Measurements from ENCODE around the gene REEP1. TPM values are rescaled to one million over a fixed set of nuclear protein-coding genes. Genes with fewer than 3 reads are reported as not detected.
"Not testable (repeated sequence)": the region's sequence is repeated elsewhere in the genome, so short reads cannot be mapped to it uniquely, and the experiment has no call there.

The REEP1 gene
- total RNA-seq, 1 experiment from 2014 or later = not detected

DNA sequence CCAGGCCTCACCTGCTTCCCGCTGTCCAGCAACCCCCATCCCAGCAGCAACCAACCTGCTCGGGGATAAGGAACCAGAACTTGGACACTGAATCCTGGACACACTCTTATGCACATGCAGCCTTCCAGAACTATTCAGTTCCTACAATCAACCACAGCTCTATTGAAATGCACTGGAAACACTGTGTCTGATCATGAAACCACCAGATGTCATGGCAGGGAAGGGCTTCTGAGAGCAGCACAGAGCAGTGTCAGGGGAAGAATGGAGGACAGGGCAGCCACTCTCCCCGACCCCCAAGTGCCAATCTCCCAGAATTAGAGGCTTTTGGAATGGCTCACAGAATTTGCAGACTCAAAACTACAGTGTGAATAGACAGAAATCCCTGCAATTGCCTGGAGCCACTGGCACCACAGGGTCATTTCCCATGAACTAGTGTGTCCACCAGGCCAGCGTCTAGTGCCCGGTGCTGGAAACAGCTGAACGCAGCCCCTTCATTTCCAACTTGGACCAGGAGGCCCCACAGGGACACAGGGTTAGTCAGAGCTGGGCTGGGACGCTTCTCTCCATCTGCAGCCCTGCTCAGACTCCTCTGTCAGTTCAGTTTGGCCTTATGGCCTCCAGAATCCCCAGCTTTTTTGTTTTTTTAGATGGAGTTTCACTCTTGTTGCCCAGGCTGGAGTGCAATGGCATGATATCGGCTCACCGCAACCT, 112.6 kb downstream of the REEP1 start:
- no peak for DNase-seq (ENCODE audit: low read depth)

DNA sequence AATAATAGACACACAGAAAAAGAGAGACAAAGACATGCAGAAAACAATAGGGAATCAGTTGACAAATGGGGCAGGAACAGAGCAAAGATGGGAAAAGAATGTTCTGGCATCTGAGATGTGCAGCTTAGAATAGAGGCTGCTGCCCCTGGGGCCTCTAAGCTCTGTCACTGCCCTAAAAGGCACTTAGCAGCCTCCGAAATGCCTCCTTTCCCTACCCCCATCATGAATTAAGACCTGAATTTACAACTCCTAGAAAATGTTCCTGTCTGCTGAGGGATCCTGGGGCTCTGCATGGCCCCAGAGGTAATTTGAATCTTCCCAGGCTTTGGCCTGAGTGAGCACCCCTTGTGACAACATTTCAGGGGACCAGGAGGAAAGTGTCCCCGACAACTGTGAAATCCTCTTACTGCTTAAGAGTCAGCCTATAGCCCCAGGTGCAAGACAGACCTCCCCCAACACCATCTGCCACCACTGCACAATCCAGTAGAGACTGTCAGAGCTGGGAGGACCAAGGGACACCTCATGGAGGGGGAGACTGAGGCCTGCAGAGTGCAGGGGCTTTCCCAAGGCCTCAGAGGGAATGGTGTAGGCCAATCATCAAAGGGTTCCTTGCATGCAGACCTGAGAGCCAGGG, 113.4 kb downstream of the REEP1 start:
- no peak for DNase-seq (ENCODE audit: low read depth)

DNA sequence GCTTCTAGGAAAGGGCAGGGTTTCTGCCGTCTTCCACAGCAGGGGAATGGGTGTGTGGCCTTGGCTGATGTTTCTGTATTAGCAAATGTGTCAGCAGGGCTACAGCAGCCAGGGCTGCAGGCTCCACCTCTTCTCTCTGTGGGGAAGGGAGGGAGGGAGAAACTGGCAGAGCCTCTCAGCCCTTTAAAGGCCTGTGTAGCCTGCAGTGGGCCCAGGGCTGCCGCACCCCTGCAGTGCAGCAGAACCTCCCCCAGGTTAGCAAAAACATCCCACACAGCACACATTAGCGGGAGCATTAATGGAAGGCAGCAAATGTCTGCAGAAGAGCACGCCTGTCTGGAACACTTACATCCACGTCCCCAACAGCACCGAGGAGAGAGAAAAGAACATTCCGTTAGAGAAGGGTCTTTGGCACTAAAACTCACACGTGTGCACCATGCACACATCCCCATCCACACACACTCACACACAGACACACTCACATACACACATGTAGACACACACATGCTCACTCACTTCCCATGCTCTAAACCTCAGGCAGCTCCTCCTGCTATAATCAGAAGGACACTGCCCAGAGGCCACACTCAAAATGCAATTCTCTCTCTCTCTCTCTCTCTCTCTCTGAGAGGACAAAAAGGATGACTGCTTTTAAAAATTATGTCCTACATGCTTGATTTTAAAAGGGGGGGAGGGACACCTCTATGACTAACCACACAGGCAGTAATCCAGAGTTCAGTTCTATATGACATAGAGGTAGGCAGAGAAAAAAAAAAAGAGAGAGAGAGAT, 114.1 kb downstream of the REEP1 start:
- DNase-seq (ENCODE audit: low read depth) = peak; percentile 27

DNA sequence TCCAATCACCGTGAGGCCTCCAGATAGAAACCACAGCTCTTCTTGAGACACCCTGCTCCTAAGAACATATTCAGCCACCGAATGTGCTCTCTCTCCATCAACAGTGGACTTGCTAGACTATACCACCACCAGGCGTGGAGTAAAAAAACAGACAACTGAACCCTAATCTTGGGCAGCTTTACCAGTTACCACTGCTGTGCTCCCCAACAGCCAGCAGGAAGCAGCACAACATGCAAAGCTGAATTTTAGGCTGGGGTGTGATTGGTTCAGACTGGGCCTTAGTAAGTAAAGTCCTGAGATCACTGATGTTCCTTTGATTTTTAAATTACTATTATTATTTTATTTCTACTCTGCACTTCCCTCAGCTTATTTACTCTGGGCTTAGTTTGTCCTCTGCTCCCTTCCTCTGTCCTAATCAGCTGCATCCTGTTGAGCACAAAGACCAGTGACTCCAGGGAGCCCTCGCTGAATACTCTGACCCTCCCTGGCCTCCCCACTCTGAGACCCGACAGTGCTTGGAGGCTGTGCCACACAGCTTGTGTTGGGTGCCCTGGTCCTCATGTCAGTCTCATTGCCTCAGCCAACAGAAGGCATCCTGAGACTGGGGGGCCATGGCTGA, 116.3 kb downstream of the REEP1 start:
- DNase-seq (ENCODE audit: low read depth) = peak; percentile 64

DNA sequence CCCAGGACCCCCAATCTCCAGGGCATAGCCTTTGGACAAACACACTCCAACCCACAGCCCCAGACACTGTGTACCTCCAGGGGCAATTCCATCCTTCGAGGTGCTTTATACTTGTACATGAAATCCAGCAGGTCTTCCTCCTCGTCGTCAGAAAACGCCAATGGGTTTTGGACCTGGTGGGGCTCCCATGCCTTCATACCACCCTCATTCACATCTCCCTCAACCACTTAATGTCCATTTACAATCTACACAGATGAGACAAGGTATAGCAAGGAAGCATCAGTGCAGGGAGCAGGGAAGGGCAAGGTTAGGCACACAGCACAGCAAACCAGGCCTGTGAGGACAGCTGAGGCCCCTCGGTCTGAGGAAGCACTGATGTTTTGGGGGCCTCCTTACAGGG, 117.5 kb downstream of the REEP1 start:
- DNase-seq (ENCODE audit: low read depth) = no peak

DNA sequence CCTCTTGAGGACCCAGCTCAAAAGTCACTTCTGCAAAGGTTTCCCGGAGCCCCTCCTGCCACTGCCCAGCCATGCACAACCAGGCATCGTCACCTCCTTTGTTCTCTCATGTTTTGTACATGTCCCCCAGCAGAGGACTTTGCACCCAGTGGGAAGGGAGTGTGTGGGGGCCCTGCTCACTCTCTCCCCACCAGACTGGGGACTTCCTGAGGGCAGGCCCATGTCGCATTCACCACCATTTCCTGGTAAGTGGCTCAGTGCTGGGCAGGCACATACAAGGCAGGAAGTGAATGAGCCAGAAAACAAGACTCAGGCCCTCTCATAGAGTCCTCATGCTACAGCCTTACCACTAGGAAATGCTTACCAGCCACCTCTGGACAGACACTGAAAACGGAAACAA, 119.3 kb downstream of the REEP1 start:
- DNase-seq (ENCODE audit: low read depth) = no peak

DNA sequence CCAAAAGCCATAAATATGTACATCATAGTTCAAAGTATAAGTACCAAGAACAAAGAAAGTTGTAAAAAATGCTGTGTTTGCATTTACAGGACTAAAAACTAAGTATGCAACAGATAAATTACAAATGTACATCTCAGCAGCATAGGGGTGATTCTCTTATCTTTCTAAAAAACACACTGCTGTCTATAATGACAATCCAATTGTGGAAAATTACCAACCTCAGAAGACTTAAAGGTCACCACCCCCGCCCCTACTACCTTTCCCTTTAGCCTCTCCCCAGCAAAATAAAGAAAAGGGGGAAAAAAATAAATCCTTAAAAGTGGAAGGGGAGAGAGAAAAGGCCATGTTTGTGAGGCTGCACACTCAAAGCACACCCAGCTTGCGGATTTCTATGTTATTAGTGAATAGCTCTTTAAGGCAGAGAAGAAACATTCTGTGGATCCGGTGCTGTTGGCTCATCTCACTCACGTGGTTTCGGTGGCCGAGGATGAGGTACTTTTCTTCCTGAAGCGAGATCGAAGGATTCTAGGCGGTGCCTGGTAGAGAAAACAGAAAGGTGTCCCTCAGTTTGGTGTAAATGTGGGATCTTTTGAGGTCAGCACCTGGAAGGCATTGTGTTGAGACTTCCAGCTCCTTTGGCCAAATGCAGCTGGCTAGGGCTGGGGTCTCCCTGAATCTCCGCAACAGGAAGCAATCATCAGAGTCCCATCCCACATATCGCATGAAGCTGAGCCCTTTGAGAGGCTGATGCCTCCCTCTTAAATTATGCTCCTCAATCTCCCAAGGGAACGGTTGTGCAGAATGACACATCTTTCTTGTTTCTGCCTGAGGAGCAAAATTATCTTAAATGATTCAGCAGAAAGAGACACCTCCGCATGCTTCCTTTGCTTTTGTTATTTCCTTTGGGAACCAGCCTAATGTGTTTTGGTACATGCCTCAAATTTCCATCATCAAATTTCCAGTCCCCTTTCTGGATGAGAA, 120.6 kb downstream of the REEP1 start:
- DNase-seq (ENCODE audit: low read depth) = peak; percentile 65

DNA sequence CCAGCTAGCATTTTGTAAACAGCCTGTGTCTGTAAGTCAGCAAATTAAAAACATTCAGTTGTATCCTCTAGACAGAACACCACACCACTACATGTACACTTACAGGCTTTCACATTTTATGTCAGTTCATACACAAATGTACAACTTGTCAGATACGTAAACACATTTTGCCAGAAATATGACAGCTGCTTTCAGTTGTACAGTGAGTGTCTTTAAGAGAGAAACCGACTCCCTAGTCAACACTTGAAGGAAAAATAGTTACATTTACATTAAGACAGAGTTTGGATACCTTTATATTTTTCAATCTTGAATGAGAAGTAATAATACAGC, 123.0 kb downstream of the REEP1 start:
- no peak for DNase-seq (ENCODE audit: low read depth)

DNA sequence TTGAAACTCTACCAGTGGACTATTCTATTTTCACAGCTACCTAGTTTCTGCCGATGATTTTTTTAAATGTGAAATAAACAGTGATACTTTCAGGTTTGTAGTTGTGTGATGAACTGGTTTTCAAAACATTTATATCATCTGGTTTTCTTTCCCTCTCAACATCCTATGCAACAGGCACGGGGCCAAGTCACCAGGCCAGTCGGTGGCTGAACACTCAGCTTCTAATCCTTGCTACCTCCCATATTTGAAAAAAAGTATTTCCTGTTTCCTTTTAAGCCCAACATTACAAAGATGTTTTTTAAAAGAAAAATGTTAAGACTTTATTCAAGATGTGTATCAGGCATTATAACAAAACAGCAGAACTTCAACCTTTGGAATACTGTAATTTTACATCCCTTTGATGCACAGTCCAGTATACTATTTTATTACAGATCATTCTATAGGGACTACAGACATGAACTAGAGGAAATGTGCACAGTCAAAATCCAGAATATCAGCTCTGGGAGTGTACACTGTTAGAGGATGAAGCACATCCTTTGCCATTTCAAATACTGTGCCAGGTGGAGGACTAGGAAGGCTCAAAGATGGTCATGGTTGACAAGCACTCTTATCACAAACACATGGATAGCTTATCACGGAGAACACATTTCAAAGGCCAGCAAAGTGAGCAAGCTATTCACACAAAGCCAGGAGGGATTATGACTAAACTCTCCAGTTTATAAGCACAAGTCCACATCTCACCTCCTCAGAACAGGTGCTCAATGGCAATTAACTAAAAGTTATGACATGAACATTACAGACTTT, 123.5 kb downstream of the REEP1 start:
- DNase-seq (ENCODE audit: low read depth) = no peak

DNA sequence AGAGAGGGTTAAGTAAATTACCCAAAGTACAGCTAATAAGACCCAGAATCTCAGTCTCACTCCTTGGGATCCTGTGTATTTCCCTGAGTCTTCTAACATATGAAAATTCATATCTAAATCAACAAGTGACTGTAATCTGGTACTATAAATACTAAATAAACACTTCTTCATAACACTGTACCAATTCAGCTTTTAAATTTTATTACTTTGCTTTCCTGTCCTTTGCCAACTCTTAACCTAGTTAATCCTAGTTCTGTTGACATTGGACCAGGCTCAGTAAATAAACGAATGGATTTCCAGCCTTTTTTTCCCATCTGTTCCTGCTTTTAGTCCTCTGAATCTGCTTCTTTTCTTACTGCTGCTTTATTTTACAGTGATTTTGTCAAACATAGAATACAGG, 124.4 kb downstream of the REEP1 start:
- DNase-seq (ENCODE audit: low read depth) = no peak

DNA sequence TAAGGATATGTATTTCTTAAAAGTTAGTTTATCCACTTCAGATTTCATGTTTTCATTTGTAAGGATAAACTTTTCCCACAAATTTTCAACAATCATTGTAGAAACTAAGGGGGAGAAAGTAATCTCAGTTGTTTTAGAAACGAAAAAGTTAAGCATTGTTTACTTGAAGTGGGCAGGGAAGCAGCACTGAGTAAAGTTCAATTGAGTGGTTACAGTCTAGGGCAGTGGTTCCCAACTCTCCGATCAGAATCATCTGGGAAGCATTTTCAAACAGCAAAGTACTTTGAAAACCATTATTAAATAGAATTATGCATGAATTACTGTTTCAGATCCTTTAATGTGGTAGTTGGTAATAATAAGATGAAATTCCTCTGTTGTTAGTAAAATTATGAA, 125.6 kb downstream of the REEP1 start:
- no peak for DNase-seq (ENCODE audit: low read depth)

DNA sequence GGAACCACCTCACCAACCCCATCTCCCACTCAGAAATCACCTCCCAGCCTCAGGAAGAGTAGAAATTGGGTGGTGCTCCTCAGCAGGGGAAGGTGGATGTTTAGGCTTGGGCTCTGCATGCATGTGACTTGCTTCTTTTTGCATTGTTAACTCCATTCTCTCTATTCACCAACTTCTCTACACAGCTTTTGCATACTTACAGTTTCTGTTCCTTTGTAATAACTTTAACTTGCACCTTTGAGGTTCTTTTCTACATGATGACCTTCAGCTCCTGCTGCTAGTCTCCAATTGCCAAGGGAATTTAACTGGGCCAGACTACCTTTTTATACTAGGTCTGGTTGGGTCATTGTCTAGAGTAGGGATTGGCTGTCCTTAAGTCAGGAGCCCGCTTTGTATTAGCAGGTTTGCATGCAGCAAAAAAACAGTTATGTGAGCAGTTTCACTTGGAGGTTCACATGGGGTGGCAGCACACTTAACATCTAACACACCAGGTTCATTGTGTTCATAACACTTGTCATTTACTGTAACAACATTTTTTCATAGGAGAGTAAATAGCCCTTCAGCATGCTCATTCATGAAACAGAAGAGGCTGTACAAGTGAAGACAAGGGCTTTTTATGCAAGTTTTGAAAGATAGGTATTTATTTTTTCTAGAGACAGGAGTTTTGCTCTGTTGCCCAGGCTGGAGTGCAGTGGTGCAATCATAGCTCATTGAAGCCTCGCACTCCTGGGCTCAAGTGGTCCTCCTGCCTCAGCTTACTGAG, 126.2 kb downstream of the REEP1 start:
- DNase-seq (ENCODE audit: low read depth) = no peak

DNA sequence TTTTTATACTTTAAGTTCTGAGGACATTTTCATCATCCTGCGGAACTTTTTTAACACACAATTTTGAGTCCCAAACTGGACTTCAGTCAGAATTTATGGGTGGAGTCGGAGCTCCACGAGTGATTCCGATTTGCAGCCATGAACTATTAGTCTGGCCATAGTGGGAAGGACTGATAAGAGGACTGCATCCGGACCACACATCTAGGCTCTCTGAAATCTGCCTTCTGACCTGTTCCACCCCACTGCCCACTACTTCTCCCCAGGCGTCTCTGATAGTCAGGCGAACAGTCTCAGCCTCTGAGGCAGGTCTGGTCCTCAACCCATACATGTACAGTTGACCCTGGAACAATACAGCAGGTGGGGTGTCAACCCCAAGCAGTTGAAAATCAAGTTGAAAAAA, 133.0 kb downstream of the REEP1 start:
- DNase-seq (ENCODE audit: low read depth) = no peak

DNA sequence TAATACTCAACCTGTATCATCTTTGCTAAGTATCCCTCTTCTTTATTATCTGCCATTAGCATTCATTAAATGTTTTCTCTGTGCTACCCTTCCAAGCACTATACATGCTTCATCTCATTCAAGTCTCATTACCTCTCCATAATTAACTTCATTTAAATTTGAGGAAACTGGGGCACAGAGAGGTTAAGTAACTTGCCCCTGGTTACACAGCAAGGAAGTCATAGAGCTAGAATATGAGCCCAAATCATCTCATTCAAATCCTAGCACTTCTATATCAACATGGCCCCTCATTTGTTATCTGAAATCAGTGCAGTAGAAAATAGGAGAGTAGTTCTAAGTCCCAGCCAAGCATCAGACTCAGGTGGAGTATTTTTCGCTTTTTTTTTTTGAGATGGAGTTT, 133.8 kb downstream of the REEP1 start:
- no peak for DNase-seq (ENCODE audit: low read depth)

DNA sequence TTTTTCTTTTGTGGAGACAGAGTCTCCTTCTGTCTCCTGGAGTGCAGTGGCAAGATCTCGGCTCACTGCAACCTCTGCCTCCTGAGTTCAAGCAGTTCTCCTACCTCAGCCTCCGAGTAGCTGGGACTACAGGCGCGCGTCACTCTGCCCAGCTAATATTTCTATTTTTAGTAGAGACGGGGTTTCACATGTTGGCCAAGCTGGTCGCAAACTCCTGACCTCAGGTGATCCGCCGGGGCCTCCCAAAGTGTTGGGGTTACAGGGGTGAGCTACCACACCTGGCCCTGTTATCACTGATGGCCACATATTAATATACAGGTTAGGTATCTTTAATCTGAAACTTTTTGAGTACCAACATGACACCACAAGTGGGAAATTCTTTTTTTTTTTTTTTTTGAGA, 134.7 kb downstream of the REEP1 start:
- DNase-seq (ENCODE audit: low read depth) = no peak

DNA sequence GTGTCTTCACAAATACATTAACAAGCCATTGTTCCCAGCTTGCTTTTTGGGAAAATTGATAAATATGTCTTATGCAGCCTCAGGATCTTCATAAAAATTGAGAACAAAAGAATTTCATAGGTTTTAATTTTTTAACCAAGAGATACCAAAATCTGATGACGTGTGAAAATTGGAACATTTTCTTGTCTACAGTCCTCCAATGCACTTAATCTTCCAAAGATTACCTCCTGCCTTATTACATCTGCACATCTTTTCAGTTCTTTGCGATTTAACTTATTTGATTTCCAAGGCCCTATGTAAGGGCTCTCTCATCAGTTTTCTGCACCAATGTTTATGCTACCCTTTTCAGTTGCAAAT, 135.1 kb downstream of the REEP1 start:
- DNase-seq (ENCODE audit: low read depth) = no peak

DNA sequence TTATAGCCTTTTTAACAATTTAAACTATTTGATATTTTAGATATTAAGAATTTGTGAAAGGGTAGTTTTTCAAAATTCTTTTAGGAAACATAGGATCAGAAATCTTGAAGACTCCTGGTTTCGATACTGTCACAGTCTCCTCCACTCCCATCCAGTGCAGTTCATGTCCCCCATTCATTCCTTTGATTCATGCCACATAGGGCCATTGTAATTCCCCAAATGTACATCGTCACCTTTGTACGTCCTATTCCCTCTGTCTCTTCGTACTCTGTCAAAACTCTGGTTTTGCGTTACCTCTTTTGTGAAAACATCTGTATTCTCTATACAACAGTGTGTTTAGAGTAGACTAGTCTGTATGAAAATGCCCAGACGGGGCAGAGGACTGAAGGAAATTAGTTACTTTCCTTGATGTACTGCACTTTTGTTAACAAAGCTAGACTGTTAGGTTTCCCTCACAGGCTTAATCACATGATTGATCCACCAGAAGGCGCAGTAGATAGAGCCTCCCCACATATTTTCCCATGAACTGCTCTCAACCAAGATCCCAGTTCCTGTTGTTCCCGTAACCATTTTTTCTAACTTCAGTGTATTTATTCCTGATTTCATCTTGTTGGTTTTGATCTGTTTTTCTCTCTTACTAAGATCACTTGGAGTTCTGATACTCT, 135.6 kb downstream of the REEP1 start:
- peak; percentile 53 for DNase-seq (ENCODE audit: low read depth)

DNA sequence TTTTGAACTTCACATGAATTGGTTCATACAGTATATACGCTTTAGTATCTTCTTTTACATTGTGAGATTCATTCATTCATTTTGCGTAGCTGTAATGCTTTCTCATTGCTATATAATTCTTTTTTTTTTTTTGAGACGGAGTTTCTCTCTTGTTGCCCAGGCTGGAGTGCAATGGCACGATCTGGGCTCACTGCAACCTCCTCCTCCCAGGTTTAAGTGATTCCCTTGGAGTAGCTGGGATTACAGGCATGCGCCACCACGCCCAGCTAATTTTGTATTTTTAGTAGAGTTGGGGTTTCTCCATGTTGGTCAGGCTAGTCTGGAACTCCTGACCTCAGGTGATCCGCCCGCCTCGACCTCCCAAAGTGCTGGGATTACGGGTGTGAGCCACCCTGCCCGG, 136.9 kb downstream of the REEP1 start:
- DNase-seq (ENCODE audit: low read depth) = not testable (repeated sequence)

DNA sequence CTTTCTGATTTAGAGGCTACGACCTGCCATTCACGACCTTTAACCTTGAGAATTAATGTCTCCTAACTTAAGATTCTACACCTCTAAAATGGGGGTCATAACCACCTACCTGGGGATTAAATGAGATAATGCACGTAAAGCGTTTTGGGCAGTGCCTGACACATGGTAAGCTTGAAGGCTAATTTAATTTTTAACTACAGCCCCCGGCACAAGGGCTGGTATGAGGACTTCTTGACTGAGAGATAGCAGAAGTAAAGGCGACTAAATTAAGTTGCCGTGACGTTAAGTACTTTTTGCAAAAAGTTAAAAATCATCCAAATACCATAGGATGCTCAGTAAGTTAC, 137.6 kb downstream of the REEP1 start:
- no peak for DNase-seq (ENCODE audit: low read depth)

Data from RPMI7951 (cell line).